Colonic mucosa (tissue), 4 donors: ENCODE data around the gene PSMC5. TPM values are rescaled to one million over a fixed set of nuclear protein-coding genes. Genes with fewer than 3 reads are reported as not detected.

Experiments
- DNase-seq: peaks from one replicate; pipeline ENCODE4 v3.0.0-alpha.2; 2020
- H3K27ac ChIP-seq: fragments of 200-600 bp; one replicate; pipeline ENCODE4 v1.8.0; 2021
- H3K27me3 ChIP-seq: fragments of 200-600 bp; one replicate; pipeline ENCODE4 v1.8.0; 2021
- H3K36me3 ChIP-seq: fragments of 200-600 bp; one replicate; pipeline ENCODE4 v1.8.0; 2021
- H3K4me1 ChIP-seq: fragments of 200-600 bp; one replicate; pipeline ENCODE4 v1.8.0; 2021; ENCODE audit warnings: mild to moderate bottlenecking
- H3K4me3 ChIP-seq: fragments of 200-600 bp; one replicate; pipeline ENCODE4 v1.8.0; 2021
- H3K9ac ChIP-seq, 2 donors: one replicate each; pipeline ENCODE4 v1.7.0; 2013; ENCODE audit warnings: control low read depth in 2 of 2, low read depth in 2 of 2, low read length in 2 of 2
- H3K9me3 ChIP-seq: fragments of 200-600 bp; one replicate; pipeline ENCODE4 v1.8.0; 2021
- CTCF ChIP-seq: fragments of 200-600 bp; IDR thresholded peaks from one replicate; pipeline ENCODE4 v1.8.0; 2022; ENCODE audit warnings: antibody characterized with exemption, mild to moderate bottlenecking
- intact Hi-C: fragments of 100-400 bp; cut with DNase I; formaldehyde crosslinking; loops from one replicate; pipeline ENCODE4 v1.14.1; 2022
- total RNA-seq, 2 donors: library from RNA; stranded (reverse); fragmentation: NEBNext Ultra II Directional in 1 of 2; extraction: Animal tissue kit (Norgen Biotek cat#: 25700) in 1 of 2; gene quantifications; one replicate each; pipeline ENCODE4 v1.2.1, GENCODE V29; 2021
- donor health status: healthy.
- donor health status: DM: no; HTN: no; CAD: no.
- donor health status: DM: no; HTN: no; CAD: no.

Gene PSMC5
- total RNA-seq, 2 donors from 2014 or later = 86.1 to 138 TPM

GRCh38 chr17:63828936-63829335, 1.7 kb downstream of the PSMC5 start:
- Histone ChIP-seq H3K36me3 (peaks cover 40% of the 10 kb centered on the region), H3K9me3 (no peaks in the 10 kb centered on the region), H3K9ac (no peak overlapping the region), H3K27me3 (no peaks in the 10 kb centered on the region), H3K4me3 (no peak overlapping the region), H3K27ac (no peak overlapping the region), H3K4me1 (peaks cover 17% of the 10 kb centered on the region)
- no peak for DNase-seq
- TF ChIP-seq CTCF = no peak
- intact Hi-C loops = loop anchor here (10.0 kb wide), 1 partner anchor 54 kb away; the partner anchor contains the start of genes CCDC47 and DDX42

- peaks cover 17% of the 10 kb centered on the region for H3K4me1 ChIP-seq
- H3K36me3 ChIP-seq = peaks cover 36% of the 10 kb centered on the region
These were observed 3.0 kb downstream of the PSMC5 start for GRCh38 chr17:63830278-63830677.

GRCh38 chr17:63830904-63831491, 3.8 kb downstream of the PSMC5 start:
- H3K27me3 ChIP-seq = no peaks in the 10 kb centered on the region
- H3K4me1 ChIP-seq = peaks cover 14% of the 10 kb centered on the region
- intact Hi-C loops = loop anchor here (10.0 kb wide), 1 partner anchor 206 kb away; the partner anchor contains the start of gene MAP3K3
- H3K36me3 ChIP-seq = peaks cover 36% of the 10 kb centered on the region
- H3K4me3 ChIP-seq = no peak overlapping the region
- no peaks in the 10 kb centered on the region for H3K9me3 ChIP-seq
- no peak overlapping the region for H3K27ac ChIP-seq
- no peak for DNase-seq
- no peak for TF ChIP-seq CTCF
- no peak overlapping the region for H3K9ac ChIP-seq

More at GRCh38 chr17:63830278-63830677, 3.0 kb downstream of the PSMC5 start:
- intact Hi-C loops = loop anchor here (10.0 kb wide), 1 partner anchor 205 kb away; the partner anchor contains the start of gene MAP3K3
- no peak overlapping the region for H3K27ac ChIP-seq
- TF ChIP-seq CTCF = no peak
- no peaks in the 10 kb centered on the region for H3K27me3 ChIP-seq
- H3K4me3 ChIP-seq = no peak overlapping the region
- no peak overlapping the region for H3K9ac ChIP-seq
- no peaks in the 10 kb centered on the region for H3K9me3 ChIP-seq
- no peak for DNase-seq

GRCh38 chr17:63831505-63831904, 4.3 kb downstream of the PSMC5 start:
- H3K4me1 ChIP-seq = peaks cover 11% of the 10 kb centered on the region
- no peaks in the 10 kb centered on the region for H3K27me3 ChIP-seq
- no peaks in the 10 kb centered on the region for H3K9me3 ChIP-seq
- H3K9ac ChIP-seq = no peak overlapping the region
- H3K27ac ChIP-seq = no peak overlapping the region
- no peak for TF ChIP-seq CTCF
- intact Hi-C loops = loop anchor here (10.0 kb wide), 1 partner anchor 207 kb away; the partner anchor contains the start of gene MAP3K3
- H3K36me3 ChIP-seq = peaks cover 36% of the 10 kb centered on the region
- H3K4me3 ChIP-seq = no peak overlapping the region
- no peak for DNase-seq

GRCh38 chr17:63832014-63832413, 4.8 kb downstream of the PSMC5 start:
- Histone ChIP-seq H3K36me3 (peaks cover 36% of the 10 kb centered on the region), H3K4me1 (peaks cover 11% of the 10 kb centered on the region), H3K27me3 (no peaks in the 10 kb centered on the region), H3K4me3 (no peak overlapping the region), H3K27ac (no peak overlapping the region), H3K9me3 (no peaks in the 10 kb centered on the region), H3K9ac (no peak overlapping the region)
- no peak for TF ChIP-seq CTCF
- no peak for DNase-seq
- intact Hi-C loops = loop anchor here (10.0 kb wide), 1 partner anchor 207 kb away; the partner anchor contains the start of gene MAP3K3
